Measurements from ENCODE around the gene KANSL1.

The KANSL1 gene

GRCh38 chr17:46071796-46072195, 121.4 kb downstream of the KANSL1 start:
- no peak for DNase-seq (ENCODE audit: low spot score)

GRCh38 chr17:46064460-46064859, 128.8 kb downstream of the KANSL1 start:
- no peak for DNase-seq (ENCODE audit: low spot score)

- no peak for DNase-seq (ENCODE audit: low spot score)
Measured at GRCh38 chr17:46063241-46063640, 130.0 kb downstream of the KANSL1 start.

DNA sequence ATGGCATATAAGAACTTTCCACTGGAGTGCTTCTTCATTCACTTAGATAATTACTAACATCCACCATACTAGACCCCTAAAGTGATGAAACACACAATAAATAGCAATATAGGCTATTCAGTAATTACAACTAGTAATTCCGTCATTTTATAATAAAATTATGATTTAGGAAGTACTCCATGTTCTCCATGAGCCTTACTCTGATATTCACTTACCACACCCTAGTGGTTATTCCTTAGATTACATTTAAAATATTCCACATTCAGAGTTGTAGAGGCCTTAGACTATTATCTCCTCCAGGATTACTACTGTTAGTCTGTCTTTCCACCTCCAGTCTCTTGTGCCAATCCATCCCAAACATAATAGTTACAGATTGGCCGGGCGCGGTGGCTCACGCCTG, 131.8 kb downstream of the KANSL1 start:
- DNase-seq (ENCODE audit: low spot score), result no peak

- no peak for DNase-seq (ENCODE audit: low spot score)
Measured at GRCh38 chr17:46060461-46060860, 132.8 kb downstream of the KANSL1 start.

GRCh38 chr17:46059486-46059885, 133.7 kb downstream of the KANSL1 start:
- DNase-seq (ENCODE audit: low spot score), result no peak

DNA sequence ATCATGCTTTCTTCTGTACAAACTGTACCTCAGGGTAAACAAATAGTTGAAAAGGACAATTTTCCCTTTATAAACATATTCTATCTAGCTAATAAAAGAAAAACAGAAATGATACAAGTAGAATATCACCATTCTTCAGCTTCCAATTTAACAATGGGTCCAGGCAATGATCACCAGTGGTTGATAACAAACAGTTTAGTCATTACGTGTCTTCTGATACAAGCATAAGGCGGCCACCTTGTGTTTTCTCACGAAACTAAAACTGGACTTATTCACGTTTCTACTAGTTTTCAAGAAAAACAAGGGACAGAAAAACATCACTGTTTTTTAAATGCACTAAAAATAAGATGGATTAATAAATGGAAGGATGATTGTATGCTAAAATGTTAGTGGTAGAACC, 135.9 kb downstream of the KANSL1 start:
- DNase-seq (ENCODE audit: low spot score), result no peak

GRCh38 chr17:46056800-46057304, 136.4 kb downstream of the KANSL1 start:
- DNase-seq (ENCODE audit: low spot score), result no peak

GRCh38 chr17:46053911-46054534, 139.2 kb downstream of the KANSL1 start:
- DNase-seq (ENCODE audit: low spot score), result no peak

- DNase-seq (ENCODE audit: low spot score), result no peak
Measured at GRCh38 chr17:46049656-46050055, 143.6 kb downstream of the KANSL1 start.

DNA sequence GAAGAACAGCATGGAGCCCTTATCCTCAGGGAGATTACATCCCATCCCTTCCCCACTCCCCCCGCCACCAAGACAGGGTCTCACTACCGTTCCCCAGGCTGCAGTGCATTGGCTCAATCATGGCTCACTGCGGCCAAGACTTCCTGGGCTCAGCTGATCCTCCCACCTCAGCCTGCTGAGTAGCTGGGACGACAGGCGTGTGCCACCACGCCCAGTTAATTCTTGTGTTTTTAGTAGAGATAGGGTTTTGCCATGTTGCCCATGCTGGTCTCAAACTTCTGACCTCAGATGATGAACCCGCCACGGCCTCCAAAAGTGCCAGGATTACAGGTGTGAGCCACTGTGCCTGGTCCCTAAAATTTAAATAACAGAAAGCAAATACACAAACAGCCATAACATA, 145.4 kb downstream of the KANSL1 start:
- DNase-seq (ENCODE audit: low spot score), result no peak

GRCh38 chr17:46047398-46047797, 145.8 kb downstream of the KANSL1 start:
- no peak for DNase-seq (ENCODE audit: low spot score)

- DNase-seq (ENCODE audit: low spot score), result no peak
Measured at GRCh38 chr17:46046957-46047356, 146.3 kb downstream of the KANSL1 start.

GRCh38 chr17:46045639-46046038, 147.6 kb downstream of the KANSL1 start:
- DNase-seq (ENCODE audit: low spot score), result no peak

- no peak for DNase-seq (ENCODE audit: low spot score)
Measured at GRCh38 chr17:46044989-46045388, 148.2 kb downstream of the KANSL1 start.

GRCh38 chr17:46044286-46044928, 148.8 kb downstream of the KANSL1 start:
- no peak for DNase-seq (ENCODE audit: low spot score)

DNA sequence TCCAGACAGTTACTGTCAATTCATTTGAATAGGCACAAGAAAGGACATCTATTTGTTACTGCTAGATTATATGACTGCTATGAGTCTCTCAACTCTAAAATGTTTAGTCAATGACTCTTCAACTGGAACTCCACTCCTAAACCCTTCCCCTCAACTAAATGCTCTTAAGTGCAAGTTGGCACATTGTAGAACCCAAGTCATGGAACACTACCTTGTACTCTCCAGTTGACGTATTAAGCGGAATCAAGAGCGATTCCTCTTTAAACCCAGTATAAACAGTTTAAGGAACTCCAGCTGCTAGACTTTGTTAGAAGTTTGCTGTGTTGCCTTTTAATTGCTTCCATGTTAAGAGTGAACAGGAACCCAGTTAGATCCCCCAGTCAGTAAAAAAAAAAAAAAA, 149.6 kb downstream of the KANSL1 start:
- no peak for DNase-seq (ENCODE audit: low spot score)

- no peak for DNase-seq (ENCODE audit: low spot score)
Measured at GRCh38 chr17:46042925-46043324, 150.3 kb downstream of the KANSL1 start.

DNA sequence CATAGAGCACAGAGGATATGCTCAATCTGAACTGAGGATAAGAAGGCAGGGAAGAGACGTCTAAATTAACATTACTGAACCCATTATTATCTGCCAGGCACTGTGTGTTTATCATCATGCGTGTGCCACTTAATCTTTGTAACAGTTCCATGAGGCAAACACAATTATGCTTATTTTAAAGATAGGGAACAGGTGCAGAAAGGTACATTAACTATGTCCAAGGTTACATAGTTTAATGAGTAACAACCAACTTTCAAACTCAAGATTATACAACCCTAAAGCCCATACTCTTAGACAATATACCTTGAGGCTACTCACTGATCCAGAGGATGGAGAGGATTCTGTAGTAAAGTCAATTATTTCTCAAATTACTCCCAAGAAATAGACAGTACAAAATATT, 151.0 kb downstream of the KANSL1 start:
- DNase-seq (ENCODE audit: low spot score), result no peak

DNA sequence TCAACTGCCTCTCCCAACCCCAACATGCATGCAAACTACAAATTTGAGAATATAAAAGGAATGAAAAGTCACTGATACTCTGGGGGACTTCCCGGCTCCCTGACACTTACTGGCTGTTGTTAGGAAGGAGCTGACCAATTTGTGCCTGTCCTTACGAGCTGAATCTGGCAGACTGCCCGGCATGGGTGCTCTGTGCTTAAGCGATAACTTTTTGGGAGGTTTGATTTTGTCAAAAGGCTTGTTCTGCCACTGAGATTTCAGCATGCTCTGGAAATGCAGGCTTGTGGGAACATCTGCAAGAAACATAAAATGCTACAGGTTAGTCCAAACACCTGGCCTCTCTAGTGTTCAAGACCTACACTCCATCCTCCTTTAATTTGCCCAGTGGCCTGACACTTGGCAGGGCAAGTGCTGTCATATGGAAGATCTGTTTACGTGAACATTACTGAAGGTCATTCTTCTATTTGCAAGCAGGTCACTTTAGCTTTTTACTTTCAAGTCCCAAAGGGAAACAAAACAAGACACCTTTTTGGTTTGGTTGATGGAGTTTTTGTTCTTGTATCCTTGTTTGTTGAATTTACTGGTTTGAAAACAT, 153.5 kb downstream of the KANSL1 start:
- no peak for DNase-seq (ENCODE audit: low spot score)

DNA sequence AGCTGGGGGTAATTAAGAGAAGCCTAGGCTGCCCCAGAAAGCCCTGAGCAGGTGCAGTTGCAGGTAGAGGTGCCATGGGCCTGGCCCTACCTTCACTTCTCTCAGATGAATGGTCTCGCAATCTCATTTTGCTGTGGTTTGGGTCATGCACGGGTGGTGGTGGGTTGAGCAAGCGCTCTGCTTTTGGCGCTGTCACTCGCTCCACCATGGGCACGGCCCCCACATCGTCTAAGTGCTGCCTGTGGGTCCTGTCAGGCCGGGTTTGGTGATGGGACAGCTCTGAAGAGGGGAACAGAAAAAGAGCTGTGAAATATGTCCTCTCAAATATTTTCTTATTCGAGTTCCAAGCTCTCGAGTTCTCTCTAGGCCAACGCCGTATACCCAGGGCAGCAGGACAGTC, 154.3 kb downstream of the KANSL1 start:
- no peak for DNase-seq (ENCODE audit: low spot score)

DNA sequence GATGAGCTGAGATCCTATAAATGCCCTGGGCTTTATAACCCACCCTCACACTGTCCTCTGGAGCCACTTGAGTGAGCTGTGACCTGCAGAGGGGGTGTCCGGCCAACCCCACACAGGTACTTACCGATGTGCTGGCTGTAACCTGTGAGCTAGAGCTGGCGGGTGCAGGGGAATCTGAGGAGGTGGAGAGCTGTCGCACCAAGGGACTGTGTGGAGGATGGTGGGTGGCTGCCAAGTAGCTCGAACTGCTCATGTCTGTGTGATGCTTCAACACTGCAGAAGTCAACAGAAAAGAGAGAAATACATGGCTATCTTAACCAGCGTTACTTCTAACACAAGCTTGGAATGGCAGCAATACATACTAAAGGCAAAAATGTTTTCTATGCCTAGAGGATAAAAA, 154.8 kb downstream of the KANSL1 start:
- no peak for DNase-seq (ENCODE audit: low spot score)

GRCh38 chr17:46037722-46038255, 155.4 kb downstream of the KANSL1 start:
- DNase-seq (ENCODE audit: low spot score), result no peak
